HepG2 (cell line): Measurements from ENCODE around the gene GPLD1. TPM values are rescaled to one million over a fixed set of nuclear protein-coding genes. Genes with fewer than 3 reads are reported as not detected.

Experiments used
- ATAC-seq: fragments of 200-7000 bp; cut with Tn5 transposase; 3 replicates; pipeline ENCODE4 v1.9.1; 2020; ENCODE audit warnings: mild to moderate bottlenecking, moderate library complexity
- BruUV-seq: library from RNA; stranded (reverse); fragments of 400-500 nt; replicated peaks from 2 replicates; lab custom pipeline; 2021; lab: Mats Ljungman, UMichigan
- CTCF ChIA-PET: fragments of 300-600 bp; formaldehyde crosslinking; extraction: SDS; loops from one replicate; lab custom pipeline; 2021; ENCODE audit warnings: low total read pairs, inconsistent platforms, low intra/inter-chr PET ratio; lab: Yijun Ruan, JAX
- POLR2A ChIA-PET: fragments of 350-600 bp; sonication (Branson Sonifier 250); formaldehyde crosslinking; loops from one replicate; lab custom pipeline; 2020; ENCODE audit warnings: antibody characterized with exemption, inconsistent platforms; lab: Yijun Ruan, JAX
- DNase-seq: peaks from one replicate; pipeline ENCODE4 v3.0.0-alpha.2; 2015; ENCODE audit warnings: low spot score
- FAIRE-seq: peaks from 3 replicates; lab custom pipeline; 2011; peaks lifted over from hg19 to GRCh38; lab: Jason Lieb, UNC
- H2AFZ ChIP-seq: one replicate; pipeline ENCODE4 v1.6.1; 2011; ENCODE audit warnings: low read length, inconsistent platforms
- H3K27ac ChIP-seq: fragments of 300-600 bp; 3 replicates; pipeline ENCODE4 v1.8.0; 2011; ENCODE audit warnings: mixed run types, mild to moderate bottlenecking, mixed read lengths, low read length, inconsistent platforms; ENCODE audit not compliant: insufficient read depth; ENCODE audit errors: extremely low read length
- H3K27me3 ChIP-seq, 2 experiments: fragments of 200-600 bp in 1 of 2; 2 replicates in 1 of 2; 3 replicates in 1 of 2; pipeline versions ENCODE4 v1.6.0 to v1.8.0; 2011; ENCODE audit warnings: low read length in 2 of 2, mild to moderate bottlenecking in 2 of 2, moderate library complexity in 2 of 2, inconsistent platforms in 1 of 2; ENCODE audit not compliant: insufficient read depth in 2 of 2, control insufficient read depth in 1 of 2
- H3K36me3 ChIP-seq, 2 experiments: fragments of 200-600 bp in 1 of 2; replicated peaks in 1 of 2; 2 replicates in 1 of 2; 3 replicates in 1 of 2; pipeline versions ENCODE4 v1.5.1 to v1.8.0; 2011; ENCODE audit warnings: low read length in 2 of 2, inconsistent platforms in 1 of 2; ENCODE audit not compliant: insufficient read depth in 2 of 2, control insufficient read depth in 1 of 2
- H3K4me1 ChIP-seq: 2 replicates; pipeline ENCODE4 v1.5.1; 2012; ENCODE audit warnings: low read length, inconsistent platforms; ENCODE audit not compliant: insufficient read depth
- H3K4me2 ChIP-seq: 2 replicates; pipeline ENCODE4 v1.6.0; 2011; ENCODE audit warnings: low read depth, low read length, inconsistent platforms
- H3K4me3 ChIP-seq, 3 experiments: fragments of 200-600 bp in 1 of 3; sonication (generic), shearing (Covaris generic) in 1 of 3; replicated peaks in 1 of 3; 2 replicates each; pipeline ENCODE4 v1.5.1; 2011 to 2016; ENCODE audit warnings: low read length in 3 of 3, inconsistent platforms in 2 of 3, low read depth in 2 of 3, mild to moderate bottlenecking in 2 of 3, control low read depth in 1 of 3, mixed read lengths in 1 of 3; ENCODE audit not compliant: insufficient read depth in 1 of 3
- H3K79me2 ChIP-seq: one replicate; pipeline ENCODE4 v1.6.1; 2011; ENCODE audit warnings: low read length, inconsistent platforms; ENCODE audit not compliant: insufficient read depth
- H3K9ac ChIP-seq: 2 replicates; pipeline ENCODE4 v1.6.0; 2011; ENCODE audit warnings: mild to moderate bottlenecking, low read depth, low read length, inconsistent platforms; ENCODE audit not compliant: insufficient read depth
- H3K9me3 ChIP-seq: 2 replicates; pipeline ENCODE4 v1.5.1; 2012; ENCODE audit warnings: mild to moderate bottlenecking, low read length
- H4K20me1 ChIP-seq: 2 replicates; pipeline ENCODE4 v1.6.0; 2011; ENCODE audit warnings: inconsistent platforms, mild to moderate bottlenecking, low read length, moderate library complexity; ENCODE audit not compliant: insufficient read depth
- ARHGAP35 ChIP-seq: sonication (generic); formaldehyde crosslinking; IDR thresholded peaks from 2 replicates; pipeline ENCODE4 v1.9.0; 2022; ENCODE audit warnings: mild to moderate bottlenecking, inconsistent platforms, moderate library complexity, missing genetic modification reagents, borderline replicate concordance
- DPF2 ChIP-seq: sonication (generic); formaldehyde crosslinking; IDR thresholded peaks from 2 replicates; pipeline ENCODE4 v1.4.0; 2020; ENCODE audit warnings: mild to moderate bottlenecking, low read depth, missing genetic modification reagents, borderline replicate concordance
- GABPB1 ChIP-seq: IDR thresholded peaks from 2 replicates; pipeline ENCODE4 v1.6.1; 2016; ENCODE audit warnings: mild to moderate bottlenecking, missing genetic modification reagents, moderate library complexity, missing compliant biosample characterization
- HNRNPLL ChIP-seq: fragments of 200-400 bp; formaldehyde crosslinking; IDR thresholded peaks from 2 replicates; pipeline ENCODE4 v1.6.1; 2017; ENCODE audit warnings: mild to moderate bottlenecking, low read depth, low read length; ENCODE audit not compliant: poor library complexity, severe bottlenecking
- NFE2L1 ChIP-seq: sonication (generic); formaldehyde crosslinking; IDR thresholded peaks from 2 replicates; pipeline ENCODE4 v1.4.0; 2020; ENCODE audit warnings: missing genetic modification reagents, mild to moderate bottlenecking, borderline replicate concordance
- PHF8 ChIP-seq: sonication (generic); formaldehyde crosslinking; IDR thresholded peaks from 2 replicates; pipeline ENCODE4 v1.5.0; 2020; ENCODE audit warnings: missing genetic modification reagents
- REL ChIP-seq: sonication (generic); formaldehyde crosslinking; conservative IDR thresholded peaks from 2 replicates; pipeline ENCODE4 v1.8.0; 2022; ENCODE audit warnings: mild to moderate bottlenecking, missing genetic modification reagents, moderate library complexity
- ZBTB21 ChIP-seq: sonication (generic); formaldehyde crosslinking; IDR thresholded peaks from 2 replicates; pipeline ENCODE4 v1.4.0; 2020; ENCODE audit warnings: missing genetic modification reagents
- ZBTB38 ChIP-seq: sonication (generic); formaldehyde crosslinking; IDR thresholded peaks from 2 replicates; pipeline ENCODE4 v1.5.1; 2020; ENCODE audit warnings: mild to moderate bottlenecking, missing genetic modification reagents
- ZNF260 ChIP-seq: sonication (generic); formaldehyde crosslinking; IDR thresholded peaks from 2 replicates; pipeline ENCODE4 v1.4.0; 2020; ENCODE audit warnings: missing genetic modification reagents, low read depth, mild to moderate bottlenecking, borderline replicate concordance
- ZNF549 ChIP-seq: sonication (generic); formaldehyde crosslinking; IDR thresholded peaks from 2 replicates; pipeline ENCODE4 v1.5.0; 2020; ENCODE audit warnings: missing genetic modification reagents
- WGBS: methylation state at CpG from one replicate; pipeline ENCODE4 v1.1.6; 2017; ENCODE audit warnings: low lambda C conversion rate; 5-methylcytosine and 5-hydroxymethylcytosine counted together
- in situ Hi-C: cut with HindIII; loops from 2 replicates; pipeline ENCODE4 v1.10.0; 2017; ENCODE audit warnings: low pct_unique_long_range_greater_than_20kb; ENCODE audit not compliant: extremely low pct_ligation_motif_present
- intact Hi-C: fragments of 100-400 bp; cut with micrococcal nuclease; formaldehyde crosslinking; loops from one replicate; pipeline ENCODE4 v1.10.0; 2022; ENCODE audit not compliant: unreplicated experiment
- polyA plus RNA-seq, 8 experiments: library from polyadenylated mRNA; depleted of rRNA in 3 of 8; stranded (reverse) in 7 of 8; unstranded in 1 of 8; fragments of >200 nt; fragmentation: Illumina TruSeq in 4 of 8; extraction: Trizol in 4 of 8; gene quantifications; 2 replicates each; pipeline versions ENCODE4 v1.2.1 to v1.2.3, GENCODE V29; 2011 to 2016; ENCODE audit warnings: low read depth in 4 of 8, missing spikeins in 1 of 8, mixed read lengths in 1 of 8; ENCODE audit not compliant: insufficient read depth in 1 of 8
- total RNA-seq, 5 experiments: library from RNA; depleted of rRNA; stranded (reverse); fragments of >200 nt; fragmentation: Illumina TruSeq; extraction: Trizol; gene quantifications; 2 replicates each; pipeline ENCODE4 v1.2.3, GENCODE V29; 2016; ENCODE audit warnings: low read depth in 1 of 5
- TF ChIP-seq, protein P1 (sequence below): IDR thresholded peaks from 2 replicates; pipeline ENCODE4 v1.6.1; 2016
- TF ChIP-seq, protein P2 (sequence below): sonication (generic); formaldehyde crosslinking; conservative IDR thresholded peaks from 2 replicates; pipeline ENCODE4 v1.8.0; 2022; ENCODE audit warnings: low read depth, missing genetic modification reagents
- TF ChIP-seq, protein P3 (sequence below): sonication (generic); formaldehyde crosslinking; IDR thresholded peaks from 2 replicates; pipeline ENCODE4 v1.4.0; 2020; ENCODE audit warnings: mild to moderate bottlenecking, low read depth, missing genetic modification reagents
- TF ChIP-seq, protein P4 (sequence below): IDR thresholded peaks from 2 replicates; pipeline ENCODE4 v1.6.1; 2016
- TF ChIP-seq, protein P5 (sequence below): sonication (generic); formaldehyde crosslinking; IDR thresholded peaks from 2 replicates; pipeline ENCODE4 v1.4.0; 2020; ENCODE audit warnings: missing genetic modification reagents, borderline replicate concordance
- TF ChIP-seq, protein P6 (sequence below): sonication (generic); formaldehyde crosslinking; IDR thresholded peaks from 2 replicates; pipeline ENCODE4 v1.8.1; 2023; ENCODE audit warnings: mild to moderate bottlenecking, moderate library complexity, missing genetic modification reagents

GPLD1 gene
- total and polyA plus RNA-seq, 2 of the 13 experiments (the other 11 are each of a cell fraction or from before 2014, with no cell fraction given) = 6.2 to 7.6 TPM

DNA sequence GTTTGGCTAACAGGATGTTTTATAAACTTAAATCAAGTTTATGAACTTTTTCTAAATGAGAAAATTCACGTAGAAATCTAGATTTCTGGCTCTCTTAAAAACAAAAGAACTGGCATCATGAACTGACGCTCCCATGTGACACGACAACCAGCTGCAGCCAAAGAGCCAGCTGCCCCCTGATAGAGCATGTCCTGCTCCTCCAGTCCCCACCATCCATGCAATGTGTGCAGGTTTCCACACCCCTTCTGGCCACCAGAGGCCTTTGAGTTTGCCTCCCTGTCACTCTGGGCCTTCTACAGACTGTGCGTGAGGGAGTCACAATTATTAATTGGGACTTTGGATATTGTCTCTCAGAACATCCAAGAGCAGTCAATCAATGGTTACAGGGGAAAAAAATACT lies 1.6 kb upstream of the GPLD1 start:
- BruUV-seq = no TSS peak
- Histone ChIP-seq H3K36me3 (no peaks in the 10 kb centered on the region), H3K4me2 (no peak overlapping the region), H3K4me3 (no peak overlapping the region), H3K4me1 (peaks cover 39% of the 10 kb centered on the region), H3K27ac (no peak overlapping the region), H3K9ac (no peak overlapping the region), H3K79me2 (peaks cover 3% of the 10 kb centered on the region), H3K9me3 (no peaks in the 10 kb centered on the region), H4K20me1 (no peaks in the 10 kb centered on the region), H2AFZ (no peak overlapping the region), H3K27me3 (no peaks in the 10 kb centered on the region)
- CTCF ChIA-PET = interaction anchor here (0.6 to 2.9 kb wide), 2 partner anchors 30 to 38 kb away, joined by 3 to 21 read pairs; no protein-coding TSS in a partner anchor
- DNase-seq (no peak), FAIRE-seq (no peak), ATAC-seq (no peak)
- WGBS = 97% methylated on average over 4 of the region's 4 CpGs
- intact Hi-C loops = loop anchor here (10.0 kb wide), 2 partner anchors 204 to 206 kb away; no protein-coding TSS in a partner anchor
- in situ Hi-C loops = no loop called here
- POLR2A ChIA-PET = interaction anchor here (1.2 kb wide), 1 partner anchor 14 kb away, joined by 4 read pairs; no protein-coding TSS in a partner anchor
- TF ChIP-seq, protein P1, sequence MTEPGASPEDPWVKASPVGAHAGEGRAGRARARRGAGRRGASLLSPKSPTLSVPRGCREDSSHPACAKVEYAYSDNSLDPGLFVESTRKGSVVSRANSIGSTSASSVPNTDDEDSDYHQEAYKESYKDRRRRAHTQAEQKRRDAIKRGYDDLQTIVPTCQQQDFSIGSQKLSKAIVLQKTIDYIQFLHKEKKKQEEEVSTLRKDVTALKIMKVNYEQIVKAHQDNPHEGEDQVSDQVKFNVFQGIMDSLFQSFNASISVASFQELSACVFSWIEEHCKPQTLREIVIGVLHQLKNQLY (CRISPR knock-in tag) = no peak
- TF ChIP-seq ARHGAP35 (CRISPR knock-in tag) (no peak), REL (no peak), PHF8 (CRISPR knock-in tag) (no peak), ZBTB38 (CRISPR knock-in tag) (no peak), DPF2 (CRISPR knock-in tag) (no peak), GABPB1 (no peak), NFE2L1 (CRISPR knock-in tag) (no peak), ZNF260 (CRISPR knock-in tag) (no peak), ZBTB21 (CRISPR knock-in tag) (no peak), HNRNPLL (no peak), ZNF549 (CRISPR knock-in tag) (no peak)
- TF ChIP-seq, protein P2, sequence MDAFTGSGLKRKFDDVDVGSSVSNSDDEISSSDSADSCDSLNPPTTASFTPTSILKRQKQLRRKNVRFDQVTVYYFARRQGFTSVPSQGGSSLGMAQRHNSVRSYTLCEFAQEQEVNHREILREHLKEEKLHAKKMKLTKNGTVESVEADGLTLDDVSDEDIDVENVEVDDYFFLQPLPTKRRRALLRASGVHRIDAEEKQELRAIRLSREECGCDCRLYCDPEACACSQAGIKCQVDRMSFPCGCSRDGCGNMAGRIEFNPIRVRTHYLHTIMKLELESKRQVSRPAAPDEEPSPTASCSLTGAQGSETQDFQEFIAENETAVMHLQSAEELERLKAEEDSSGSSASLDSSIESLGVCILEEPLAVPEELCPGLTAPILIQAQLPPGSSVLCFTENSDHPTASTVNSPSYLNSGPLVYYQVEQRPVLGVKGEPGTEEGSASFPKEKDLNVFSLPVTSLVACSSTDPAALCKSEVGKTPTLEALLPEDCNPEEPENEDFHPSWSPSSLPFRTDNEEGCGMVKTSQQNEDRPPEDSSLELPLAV = no peak
- TF ChIP-seq, protein P3, sequence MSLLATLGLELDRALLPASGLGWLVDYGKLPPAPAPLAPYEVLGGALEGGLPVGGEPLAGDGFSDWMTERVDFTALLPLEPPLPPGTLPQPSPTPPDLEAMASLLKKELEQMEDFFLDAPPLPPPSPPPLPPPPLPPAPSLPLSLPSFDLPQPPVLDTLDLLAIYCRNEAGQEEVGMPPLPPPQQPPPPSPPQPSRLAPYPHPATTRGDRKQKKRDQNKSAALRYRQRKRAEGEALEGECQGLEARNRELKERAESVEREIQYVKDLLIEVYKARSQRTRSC (CRISPR knock-in tag) = no peak
- TF ChIP-seq, protein P4, sequence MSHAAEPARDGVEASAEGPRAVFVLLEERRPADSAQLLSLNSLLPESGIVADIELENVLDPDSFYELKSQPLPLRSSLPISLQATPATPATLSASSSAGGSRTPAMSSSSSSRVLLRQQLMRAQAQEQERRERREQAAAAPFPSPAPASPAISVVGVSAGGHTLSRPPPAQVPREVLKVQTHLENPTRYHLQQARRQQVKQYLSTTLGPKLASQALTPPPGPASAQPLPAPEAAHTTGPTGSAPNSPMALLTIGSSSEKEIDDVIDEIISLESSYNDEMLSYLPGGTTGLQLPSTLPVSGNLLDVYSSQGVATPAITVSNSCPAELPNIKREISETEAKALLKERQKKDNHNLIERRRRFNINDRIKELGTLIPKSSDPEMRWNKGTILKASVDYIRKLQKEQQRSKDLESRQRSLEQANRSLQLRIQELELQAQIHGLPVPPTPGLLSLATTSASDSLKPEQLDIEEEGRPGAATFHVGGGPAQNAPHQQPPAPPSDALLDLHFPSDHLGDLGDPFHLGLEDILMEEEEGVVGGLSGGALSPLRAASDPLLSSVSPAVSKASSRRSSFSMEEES = no peak
- TF ChIP-seq, protein P5, sequence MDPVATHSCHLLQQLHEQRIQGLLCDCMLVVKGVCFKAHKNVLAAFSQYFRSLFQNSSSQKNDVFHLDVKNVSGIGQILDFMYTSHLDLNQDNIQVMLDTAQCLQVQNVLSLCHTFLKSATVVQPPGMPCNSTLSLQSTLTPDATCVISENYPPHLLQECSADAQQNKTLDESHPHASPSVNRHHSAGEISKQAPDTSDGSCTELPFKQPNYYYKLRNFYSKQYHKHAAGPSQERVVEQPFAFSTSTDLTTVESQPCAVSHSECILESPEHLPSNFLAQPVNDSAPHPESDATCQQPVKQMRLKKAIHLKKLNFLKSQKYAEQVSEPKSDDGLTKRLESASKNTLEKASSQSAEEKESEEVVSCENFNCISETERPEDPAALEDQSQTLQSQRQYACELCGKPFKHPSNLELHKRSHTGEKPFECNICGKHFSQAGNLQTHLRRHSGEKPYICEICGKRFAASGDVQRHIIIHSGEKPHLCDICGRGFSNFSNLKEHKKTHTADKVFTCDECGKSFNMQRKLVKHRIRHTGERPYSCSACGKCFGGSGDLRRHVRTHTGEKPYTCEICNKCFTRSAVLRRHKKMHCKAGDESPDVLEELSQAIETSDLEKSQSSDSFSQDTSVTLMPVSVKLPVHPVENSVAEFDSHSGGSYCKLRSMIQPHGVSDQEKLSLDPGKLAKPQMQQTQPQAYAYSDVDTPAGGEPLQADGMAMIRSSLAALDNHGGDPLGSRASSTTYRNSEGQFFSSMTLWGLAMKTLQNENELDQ (CRISPR knock-in tag) = no peak
- TF ChIP-seq, protein P6, sequence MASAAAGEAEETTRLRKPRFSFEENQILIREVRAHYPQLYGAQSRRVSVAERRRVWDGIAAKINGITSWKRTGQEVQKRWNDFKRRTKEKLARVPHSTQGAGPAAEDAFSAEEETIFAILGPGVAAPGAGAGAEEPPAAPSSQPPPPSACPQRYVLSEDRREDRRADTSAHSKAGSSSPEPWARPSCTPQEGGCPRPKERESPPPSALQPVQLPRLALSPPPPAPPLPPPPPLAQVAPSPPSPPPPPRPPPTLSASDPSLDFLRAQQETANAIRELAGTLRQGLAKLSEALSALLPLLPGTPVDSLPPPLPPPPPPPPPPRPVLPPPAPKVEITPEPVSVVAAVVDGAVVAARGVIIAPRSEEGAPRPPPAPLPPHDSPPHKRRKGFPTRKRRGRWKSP (CRISPR knock-in tag) = no peak
